ENCODE results near the gene NOTCH2.
"Not testable (repeated sequence)": the region's sequence is repeated elsewhere in the genome, so short reads cannot be mapped to it uniquely, and the experiment has no call there.

The NOTCH2 gene

DNA sequence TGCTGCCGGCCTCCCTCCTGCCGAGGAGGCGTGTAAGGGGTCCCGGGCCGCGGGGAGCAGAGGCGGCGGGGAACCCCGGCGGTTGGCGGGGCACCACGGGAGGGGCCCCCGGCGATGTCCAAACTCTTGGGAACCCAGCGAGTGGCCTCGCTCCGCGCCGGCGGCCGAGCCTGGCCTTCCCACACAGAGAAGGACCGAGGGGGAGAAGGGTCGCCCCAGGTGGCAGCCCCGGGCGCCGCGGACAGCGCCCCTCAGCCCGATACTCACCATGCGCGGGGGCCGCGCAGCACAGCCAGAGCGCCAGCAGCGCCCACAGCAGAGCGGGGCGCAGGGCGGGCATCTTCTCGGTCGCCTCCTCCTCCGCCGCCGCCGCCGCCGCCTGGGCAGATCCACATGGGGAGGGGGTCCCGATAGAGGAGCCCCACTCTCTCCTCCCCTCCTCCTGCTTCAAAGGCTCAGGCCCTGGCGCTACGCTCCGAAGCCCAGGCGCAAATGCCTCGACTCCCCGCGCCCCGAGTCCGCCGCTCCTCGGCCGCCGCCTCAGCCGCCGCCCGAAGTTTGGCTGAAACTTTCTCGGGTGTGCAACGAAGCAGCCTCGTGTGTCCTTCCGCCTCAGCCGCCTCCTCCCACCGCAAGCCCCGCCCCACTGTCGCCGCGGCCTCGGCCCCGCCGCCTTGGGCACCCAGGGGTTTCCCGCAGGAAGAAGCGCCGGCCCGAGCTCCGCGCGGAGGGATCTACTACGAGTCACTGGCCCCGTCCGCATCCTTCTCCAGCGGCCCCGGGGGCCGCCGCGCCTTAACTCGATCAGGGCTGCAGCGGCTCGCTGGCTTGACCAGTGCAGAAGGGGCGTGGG, at the start of gene NOTCH2:
NOTCH2 (minus strand) TSS at position 596 of the 853 bp plus-strand sequence; CDS start at position 340, 256 bp downstream.
- peak; percentile 44 to 47 for DNase-seq (ENCODE audit: low read depth in 2 of 2)

DNA sequence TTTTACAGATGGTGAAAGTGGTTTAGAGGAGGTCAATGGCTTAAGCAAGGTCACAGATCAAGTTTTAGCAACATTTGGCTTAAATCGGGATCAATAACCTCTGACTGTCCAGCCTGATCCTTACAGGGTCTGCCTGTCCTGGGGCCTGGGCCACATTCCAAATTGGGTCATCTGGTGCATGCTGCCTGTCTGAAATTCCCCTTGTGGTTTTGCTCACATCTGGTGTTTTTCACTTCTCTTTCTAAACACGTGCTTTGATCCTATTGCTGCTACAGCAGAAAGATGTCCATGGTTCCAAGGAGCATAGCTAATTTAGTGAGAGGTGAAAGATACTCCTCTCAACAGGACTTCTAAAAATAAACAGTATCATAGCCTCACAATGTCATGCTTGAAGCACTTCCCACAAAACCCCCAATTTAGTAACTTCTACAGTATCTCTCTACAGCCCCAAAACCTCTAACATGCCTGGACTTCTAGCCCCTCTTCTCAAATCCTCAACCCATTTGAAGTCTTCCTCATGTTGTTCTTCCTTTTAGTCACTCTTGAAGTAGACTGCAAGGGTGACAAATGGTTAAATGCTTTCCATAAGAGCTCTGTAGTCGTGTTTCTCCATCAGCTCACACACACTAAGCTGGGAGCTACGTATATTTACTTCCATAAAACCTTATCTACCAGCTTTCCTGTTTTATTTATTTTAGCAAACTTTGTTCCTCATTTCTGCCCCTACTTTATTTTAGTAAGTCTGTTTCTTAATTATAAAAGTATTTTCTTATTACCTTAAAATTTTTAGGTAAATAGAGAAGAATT, 48.1 kb upstream of the NOTCH2 start:
- DNase-seq (ENCODE audit: low read depth in 2 of 2), result not testable (repeated sequence)

DNA sequence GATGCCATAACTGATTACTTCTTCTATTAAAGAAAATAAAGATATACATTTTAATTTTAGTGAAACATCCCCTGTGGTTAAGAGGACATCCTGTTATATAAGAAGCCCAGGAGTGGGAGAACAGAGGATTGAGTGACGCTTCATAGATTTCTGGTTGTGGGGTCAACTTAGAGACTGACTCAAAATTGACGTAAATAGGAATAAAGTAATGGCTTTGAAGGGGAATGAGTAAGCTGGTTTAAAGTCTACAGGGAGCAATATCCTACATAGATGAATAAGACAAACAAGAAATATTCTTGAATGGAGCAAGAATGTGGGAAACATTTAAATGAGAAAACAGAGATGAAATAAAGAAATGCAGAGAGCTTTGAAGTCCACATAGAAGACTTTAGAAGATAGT, 46.6 kb upstream of the NOTCH2 start:
- not testable (repeated sequence) for DNase-seq (ENCODE audit: low read depth in 2 of 2)

DNA sequence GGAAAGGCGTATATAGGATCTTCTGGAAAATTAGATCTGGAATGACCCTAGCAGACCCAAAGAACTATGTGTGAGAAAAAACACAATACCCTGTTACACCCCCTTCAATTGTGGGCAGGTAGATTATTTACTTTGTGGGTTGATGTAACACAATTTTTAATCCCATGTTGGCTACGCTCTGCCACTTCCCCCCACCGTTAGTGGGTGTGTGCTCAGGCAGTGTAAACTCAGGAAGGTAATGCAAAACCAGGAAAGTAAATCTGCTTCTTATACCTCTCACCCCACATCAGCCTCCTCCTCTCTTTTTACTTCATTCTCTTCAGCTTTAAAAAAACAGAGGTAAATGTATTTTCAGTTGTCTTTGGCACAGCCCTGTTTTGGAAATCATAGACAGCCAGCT, 43.7 kb upstream of the NOTCH2 start:
- DNase-seq (ENCODE audit: low read depth in 2 of 2), result not testable (repeated sequence)

DNA sequence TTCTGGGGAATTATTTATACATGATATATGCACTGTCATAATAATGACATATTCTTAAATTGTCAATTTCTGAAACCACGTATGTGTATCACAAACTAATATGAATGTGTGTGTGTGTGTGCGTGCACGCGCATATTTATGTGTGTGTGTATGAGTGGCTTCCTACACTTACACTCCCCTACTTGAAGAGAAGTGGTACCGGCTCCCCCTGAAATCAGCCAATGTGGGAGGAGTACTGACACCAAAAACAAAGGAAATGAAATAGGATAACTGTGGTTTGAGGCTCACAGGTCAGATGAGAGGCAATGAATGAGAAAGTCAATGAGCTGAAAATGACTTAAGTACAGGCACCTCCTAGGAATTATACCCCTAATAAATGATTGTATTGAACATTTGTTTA, 42.8 kb upstream of the NOTCH2 start:
- not testable (repeated sequence) for DNase-seq (ENCODE audit: low read depth in 2 of 2)

DNA sequence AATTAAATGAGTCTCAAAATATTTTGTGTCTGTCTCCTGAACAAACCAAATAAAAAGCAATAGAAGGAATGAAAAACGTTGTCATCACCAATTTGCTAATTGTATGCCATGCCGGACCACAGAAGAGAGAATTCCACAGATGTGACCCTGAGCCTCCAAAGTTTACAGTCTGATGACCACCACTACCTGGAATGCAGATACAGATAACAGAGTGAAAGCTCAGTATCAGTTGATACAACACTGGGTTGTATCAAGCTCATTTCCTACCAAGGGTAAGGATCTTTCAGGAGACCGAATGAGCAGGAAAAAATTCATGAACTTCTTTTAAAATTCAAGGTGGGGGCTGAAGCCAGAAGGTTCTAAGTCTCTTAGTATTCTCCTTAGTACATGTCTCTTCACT, 42.3 kb upstream of the NOTCH2 start:
- DNase-seq (ENCODE audit: low read depth in 2 of 2), result not testable (repeated sequence)

DNA sequence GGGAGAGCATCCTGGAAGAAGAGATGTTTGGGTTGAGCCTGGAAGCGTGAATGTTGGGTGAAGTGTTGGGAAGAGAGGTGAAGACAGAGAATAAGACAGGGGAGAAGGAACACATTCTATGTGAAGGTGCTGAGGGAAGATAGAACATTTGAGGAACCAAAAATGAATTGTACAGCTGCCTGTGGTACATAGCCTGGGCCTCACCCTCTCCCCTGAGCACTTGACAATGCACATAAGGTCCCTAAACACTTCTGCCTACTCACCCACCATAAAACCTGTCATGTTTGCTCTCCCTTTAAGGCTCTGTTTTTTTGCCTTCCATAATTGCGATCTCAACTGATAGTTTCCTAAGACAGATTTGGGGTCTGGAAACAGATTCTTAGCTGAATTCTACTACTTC, 41.5 kb upstream of the NOTCH2 start:
- DNase-seq (ENCODE audit: low read depth in 2 of 2), result not testable (repeated sequence)

DNA sequence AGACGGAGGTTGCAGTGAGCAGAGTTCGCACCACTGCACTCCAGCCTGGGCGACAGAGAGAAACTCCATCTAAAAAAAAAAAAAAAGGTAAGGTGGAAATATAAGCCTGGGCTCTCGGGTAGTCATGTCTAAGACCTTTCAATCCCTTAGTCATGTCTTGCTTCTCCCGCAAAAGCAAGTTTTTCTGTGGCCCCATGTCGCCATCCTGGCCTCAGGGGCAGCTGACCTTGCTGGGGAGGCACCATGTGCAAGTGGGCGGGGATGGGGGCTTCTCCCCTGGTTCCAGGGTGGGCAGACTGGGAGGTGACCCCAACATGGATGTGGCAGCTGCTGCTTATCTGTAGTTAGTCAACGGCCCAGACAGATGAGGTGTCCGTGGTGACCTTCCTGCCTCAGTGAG, 40.2 kb upstream of the NOTCH2 start:
- DNase-seq (ENCODE audit: low read depth in 2 of 2), result not testable (repeated sequence)

DNA sequence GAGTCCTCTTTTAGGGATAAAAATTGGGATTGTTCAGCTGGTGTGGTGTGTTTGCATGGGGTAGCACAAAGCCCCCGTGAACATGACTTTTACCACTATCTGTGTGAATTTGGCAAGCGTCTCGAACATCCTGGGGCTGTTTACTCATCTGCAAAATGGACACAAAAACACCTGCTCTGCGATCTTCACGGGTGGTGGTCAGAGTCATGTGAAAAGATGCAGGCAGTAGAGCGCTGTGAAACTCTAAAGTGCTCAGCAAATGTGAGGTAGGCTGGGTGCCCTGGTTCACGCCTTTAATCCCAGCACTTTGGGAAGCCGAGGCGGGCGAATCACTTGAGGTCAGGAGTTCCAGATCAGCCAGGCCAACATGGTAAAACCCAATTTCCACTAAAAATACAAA, 39.7 kb upstream of the NOTCH2 start:
- not testable (repeated sequence) for DNase-seq (ENCODE audit: low read depth in 2 of 2)

DNA sequence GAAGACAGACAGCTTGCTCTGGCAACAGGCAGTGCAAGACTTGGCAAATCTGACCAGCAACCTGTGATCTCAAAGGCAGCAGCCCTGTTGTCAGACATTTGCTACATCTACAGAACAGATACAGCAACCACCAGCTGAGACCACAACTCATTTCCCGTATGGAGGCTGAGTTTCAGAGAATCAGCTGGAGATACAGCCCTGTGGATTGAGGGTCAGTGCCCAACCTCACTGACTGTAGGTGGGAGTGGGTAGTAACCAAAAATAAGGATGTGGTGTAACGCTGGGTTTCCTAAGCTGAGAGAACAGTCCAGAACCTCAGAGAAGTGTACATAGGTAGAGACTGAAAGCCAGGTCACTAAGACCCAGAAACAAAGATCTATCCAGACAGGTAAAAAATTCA, 35.8 kb upstream of the NOTCH2 start:
- DNase-seq (ENCODE audit: low read depth in 2 of 2), result not testable (repeated sequence)

DNA sequence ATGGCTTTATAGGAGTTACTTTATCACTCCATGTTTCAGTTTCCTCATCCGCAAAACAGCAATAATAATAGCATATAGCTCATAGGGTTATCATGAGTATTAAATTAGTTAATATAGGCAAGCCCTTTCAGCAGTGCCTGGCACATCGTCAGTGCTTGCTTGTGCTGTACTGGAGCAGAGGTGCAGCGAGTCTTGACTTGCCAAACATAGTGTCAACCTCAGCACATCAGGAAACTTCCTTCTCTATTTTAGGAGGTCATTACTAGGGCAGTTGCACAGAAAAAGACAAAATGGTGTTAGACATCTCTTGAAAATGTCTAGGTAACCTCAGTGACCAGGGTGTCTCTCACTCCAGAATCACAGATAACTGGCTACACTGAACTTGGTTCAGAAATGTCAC, 34.3 kb upstream of the NOTCH2 start:
- DNase-seq (ENCODE audit: low read depth in 2 of 2), result not testable (repeated sequence)

DNA sequence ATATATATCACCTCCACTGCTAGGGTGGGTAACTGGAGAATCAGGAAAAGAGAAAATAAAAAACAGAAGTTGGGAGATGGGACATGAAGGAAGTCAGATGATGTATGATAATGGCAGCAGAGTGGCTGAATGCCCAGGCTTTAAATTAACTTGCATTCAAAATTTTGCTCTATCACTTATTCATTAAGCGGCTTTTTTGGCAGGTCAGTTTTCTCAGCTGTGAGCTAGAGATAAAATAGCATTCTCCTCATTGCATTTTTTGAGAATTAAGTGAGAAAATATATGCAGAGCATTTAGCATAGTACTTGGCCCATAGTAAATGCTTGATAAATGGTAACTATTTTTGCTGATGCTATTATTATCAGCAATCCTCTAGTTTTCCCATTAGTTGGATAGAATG, 32.1 kb upstream of the NOTCH2 start:
- DNase-seq (ENCODE audit: low read depth in 2 of 2), result not testable (repeated sequence)

DNA sequence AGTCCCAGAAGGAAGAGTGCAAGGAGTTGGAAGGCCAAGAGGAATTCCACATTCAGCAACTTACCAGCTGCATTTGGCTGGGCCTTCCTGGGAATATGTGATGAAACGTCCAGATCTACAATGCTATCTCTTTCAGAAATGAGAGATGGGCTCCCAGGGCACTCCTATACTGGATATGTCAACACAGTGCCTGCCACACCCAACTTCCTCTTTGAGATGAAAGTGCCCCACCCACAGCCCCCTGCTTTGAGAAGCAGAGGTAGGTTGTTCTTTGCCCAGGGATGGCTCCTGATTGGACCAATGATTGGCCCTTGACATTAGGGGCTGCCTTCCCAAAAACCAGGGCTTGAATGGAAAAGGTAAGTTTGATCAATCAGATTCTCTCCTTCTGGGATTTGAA, 31.1 kb upstream of the NOTCH2 start:
- DNase-seq (ENCODE audit: low read depth in 2 of 2), result not testable (repeated sequence)

DNA sequence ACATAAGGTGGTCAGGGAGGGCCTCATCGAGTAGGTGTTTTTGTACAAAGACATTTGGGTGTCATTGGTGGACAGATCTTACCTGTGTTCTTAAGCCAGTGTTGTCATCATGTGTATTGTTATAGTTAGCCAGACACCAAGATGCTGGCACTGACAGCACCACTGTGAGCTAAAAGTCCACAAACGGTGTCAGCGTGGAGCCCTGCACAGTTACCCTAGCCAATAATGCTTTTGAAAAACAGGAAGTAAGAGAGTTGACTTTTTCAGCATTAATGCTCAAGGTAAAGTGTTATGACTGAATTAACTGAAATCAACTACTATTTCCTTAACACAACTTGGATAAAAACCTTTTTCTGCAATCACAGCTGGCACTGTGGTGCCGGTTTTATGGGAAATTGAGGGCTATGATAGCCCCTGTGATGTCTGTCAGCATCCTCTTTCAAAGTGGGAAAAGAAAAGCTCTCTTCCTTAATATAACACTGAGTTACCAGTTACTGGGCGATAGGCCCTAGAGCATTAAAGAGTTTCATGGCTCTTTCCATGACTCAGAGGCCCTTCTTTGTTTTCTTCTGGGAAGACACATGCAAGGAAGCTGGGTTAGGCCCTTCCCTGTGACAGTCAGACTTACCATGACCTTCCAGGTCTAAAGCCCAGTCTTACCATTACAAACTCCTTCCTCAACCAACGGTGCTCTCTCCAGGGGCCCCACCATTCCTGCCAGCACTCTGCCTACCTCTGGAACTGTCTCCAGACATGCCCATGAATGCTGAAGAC, 29.7 kb upstream of the NOTCH2 start:
- DNase-seq (ENCODE audit: low read depth in 2 of 2), result not testable (repeated sequence)

DNA sequence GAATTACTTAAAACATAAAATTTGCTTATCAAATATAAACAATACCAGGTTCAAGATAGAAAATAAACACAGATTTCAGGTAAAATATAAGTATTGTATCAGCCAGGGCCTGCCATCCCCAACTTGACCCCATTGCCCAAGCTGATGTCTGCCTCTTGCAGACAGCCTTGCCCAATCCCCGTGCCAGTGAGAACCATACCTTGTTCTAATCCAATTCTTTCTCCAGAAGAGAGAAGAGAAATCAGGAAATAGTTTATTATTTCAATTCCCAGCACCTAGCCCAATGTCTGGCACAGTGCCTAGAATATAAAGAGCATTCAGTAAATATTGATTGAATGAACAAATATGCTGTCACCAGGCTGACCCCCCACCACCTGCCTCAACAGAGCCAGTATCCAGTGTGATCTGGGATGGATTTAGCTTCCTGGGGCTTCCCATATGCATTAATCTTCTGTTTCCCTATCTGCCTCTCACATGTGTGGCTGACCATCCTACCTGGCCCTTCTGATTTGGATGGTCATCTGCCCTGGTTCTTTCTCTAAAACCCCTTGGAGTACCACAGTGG, 27.6 kb upstream of the NOTCH2 start:
- not testable (repeated sequence) for DNase-seq (ENCODE audit: low read depth in 2 of 2)

DNA sequence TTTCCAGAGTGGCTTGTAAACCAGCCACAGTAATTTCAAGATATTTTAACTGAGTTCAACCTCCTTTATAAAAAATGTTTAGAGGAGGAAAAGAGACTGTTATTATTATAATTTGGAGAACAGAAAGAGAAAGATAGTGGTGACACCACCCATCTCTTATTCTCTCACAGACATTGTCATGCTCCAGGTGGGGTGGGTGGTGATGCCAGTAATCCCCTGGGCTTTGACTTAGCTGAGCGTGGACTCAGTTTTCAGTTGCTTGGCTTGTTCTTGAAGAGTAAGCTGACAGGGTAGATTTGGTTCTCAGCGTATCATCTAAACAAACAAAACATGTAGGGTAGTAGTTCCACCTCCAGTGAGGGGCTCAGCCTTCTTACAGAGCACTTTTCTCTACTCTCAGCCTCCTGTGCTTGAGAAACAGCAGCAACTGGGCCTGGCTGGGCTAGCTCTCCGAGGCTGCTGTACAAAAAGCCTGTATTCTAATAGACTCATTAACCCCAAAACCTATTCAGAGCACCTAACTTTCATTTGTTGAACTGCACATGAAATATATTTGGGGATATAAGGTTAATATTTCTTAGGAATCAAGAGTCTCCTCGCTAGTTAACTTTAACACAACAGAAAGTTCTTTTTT, 24.2 kb upstream of the NOTCH2 start:
- not testable (repeated sequence) for DNase-seq (ENCODE audit: low read depth in 2 of 2)

DNA sequence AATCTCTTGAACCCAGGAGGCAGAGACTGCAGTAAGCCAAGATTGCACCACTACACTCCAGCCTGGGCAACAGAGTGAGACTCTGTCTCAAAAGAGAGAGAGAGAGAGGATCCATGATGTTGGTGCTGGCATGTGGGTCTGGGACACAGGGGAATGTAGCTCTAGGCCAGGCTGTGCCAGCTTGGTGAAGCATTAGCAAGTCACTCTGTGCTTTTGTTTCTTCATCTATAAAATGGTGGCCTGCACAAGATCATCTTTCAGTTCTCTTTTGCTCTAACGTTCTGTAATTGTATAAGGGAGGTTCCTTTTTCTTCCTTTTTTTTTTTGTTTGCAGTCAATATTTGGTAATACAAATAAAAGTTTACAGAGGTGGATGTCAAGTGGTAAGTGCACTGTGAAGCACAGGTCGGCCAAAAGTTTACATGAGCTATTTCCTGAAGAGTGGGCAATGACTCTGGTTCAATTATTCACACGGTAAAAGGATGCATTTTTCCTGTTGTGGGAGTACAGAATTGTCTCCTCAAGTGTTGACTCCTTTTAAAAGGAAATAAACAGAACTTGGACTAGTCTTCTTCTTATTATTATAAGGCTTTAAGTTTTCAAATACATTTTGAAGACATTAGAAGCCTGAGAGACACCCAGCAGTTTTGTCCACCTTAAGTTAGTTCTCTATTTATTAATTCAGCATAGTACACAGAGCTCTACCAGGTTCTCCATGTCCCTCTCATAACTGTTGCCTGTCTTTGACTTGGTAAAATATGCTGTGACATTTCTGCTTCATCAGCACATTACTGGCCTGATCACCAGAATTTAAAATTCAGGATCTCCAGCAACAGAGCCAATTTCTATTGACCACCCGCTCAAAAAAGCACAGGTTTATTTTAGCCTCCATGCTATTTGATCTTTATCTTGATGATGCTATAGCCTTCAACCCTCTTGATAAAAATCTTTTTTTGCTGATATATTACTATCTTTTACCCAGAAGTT, 23.1 kb upstream of the NOTCH2 start:
- DNase-seq (ENCODE audit: low read depth in 2 of 2), result not testable (repeated sequence)

DNA sequence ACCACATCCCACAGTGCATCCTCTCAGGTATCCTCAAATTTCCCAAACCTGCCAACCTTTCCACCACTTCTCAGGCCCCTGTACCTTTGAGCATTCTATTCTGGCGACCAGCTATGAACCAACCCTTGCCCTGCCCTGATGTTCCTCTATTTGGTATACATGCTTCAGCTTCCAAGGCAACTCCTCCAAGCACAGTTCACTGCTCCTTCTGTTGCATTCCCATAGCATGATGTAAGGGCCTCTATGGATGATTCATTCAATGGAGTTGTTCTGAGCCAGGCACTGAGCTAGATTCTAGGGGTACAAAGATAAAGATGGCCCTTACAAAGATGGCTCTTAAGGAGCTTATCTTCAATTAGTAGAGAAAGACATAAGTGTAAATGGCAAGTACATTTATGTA, 21.4 kb upstream of the NOTCH2 start:
- DNase-seq (ENCODE audit: low read depth in 2 of 2), result not testable (repeated sequence)

DNA sequence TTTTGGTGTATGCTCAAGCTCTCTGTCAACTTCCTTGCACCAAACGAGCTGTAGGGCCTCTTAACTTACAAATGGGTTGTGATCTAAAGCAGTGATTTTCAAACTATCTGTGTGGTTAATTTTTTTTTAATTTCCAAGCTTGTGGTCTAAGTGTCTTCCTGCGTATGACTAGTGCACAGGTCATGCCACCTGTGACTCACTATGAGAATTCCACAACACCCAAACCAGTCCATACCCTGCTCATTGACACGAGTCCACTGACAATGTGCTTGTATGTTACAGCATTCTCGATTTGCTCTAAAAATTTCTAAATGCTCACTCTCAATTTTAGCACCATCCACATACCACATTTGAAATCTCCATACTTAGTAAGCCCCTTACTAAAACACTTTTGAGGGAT, 18.5 kb upstream of the NOTCH2 start:
- DNase-seq (ENCODE audit: low read depth in 2 of 2), result not testable (repeated sequence)

DNA sequence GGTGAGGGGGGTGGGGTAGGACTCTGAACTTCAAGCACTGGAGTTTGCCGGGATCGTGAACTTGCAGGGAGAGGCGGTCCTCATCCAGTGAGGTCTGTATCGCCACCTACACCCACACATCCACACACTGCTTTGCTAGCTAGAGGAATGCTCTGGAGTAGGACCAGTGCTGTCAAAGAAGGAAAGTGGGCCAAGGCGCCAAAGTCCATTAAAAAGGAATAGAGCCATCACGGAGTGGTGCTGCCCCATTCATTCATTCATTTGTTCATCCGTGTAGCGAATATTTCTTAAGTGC, 405 bp upstream of the NOTCH2 start:
- not testable (repeated sequence) for DNase-seq (ENCODE audit: low read depth in 2 of 2)
